Thyroid gland (tissue), 4 donors: ENCODE measurements around the gene NAV3.

Experiments used
- POLR2A ChIP-seq, 2 donors: fragments of 450-650 bp; IDR thresholded peaks; one replicate each; pipeline ENCODE4 v1.6.1; 2017; ENCODE audit warnings: antibody characterized with exemption in 2 of 2, mild to moderate bottlenecking in 2 of 2, moderate library complexity in 1 of 2
- TF ChIP-seq, protein P1 (sequence below), 6 experiments: fragments of 200-600 bp in 3 of 6; fragments of 450-650 bp in 3 of 6; sonication (generic) in 3 of 6; IDR thresholded peaks; one replicate each; pipeline ENCODE4 v1.5.1; 2016 to 2019; ENCODE audit warnings: antibody characterized with exemption in 6 of 6, mild to moderate bottlenecking in 2 of 6, inconsistent platforms in 1 of 6, moderate library complexity in 1 of 6

DNA sequence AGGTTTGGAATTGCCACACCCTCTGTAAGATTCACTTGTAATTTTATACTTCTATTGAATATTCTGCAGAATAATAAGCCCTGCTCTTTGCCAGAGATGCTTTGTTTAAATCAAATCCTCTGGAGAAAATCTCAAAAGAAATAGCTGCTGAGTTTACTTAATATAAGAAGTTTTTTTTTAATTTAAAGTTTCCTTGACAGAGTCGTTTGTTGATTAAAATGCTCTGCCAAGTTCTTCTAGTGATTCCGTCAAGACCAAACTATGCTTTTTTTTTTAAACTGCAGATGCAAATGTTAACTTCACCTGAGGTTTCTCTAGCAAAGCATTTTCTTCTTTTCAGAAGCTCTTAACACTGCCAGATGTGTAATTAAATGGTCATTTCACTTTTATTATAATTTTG lies 13.4 kb upstream of the NAV3 start:
- TF ChIP-seq, protein P1, sequence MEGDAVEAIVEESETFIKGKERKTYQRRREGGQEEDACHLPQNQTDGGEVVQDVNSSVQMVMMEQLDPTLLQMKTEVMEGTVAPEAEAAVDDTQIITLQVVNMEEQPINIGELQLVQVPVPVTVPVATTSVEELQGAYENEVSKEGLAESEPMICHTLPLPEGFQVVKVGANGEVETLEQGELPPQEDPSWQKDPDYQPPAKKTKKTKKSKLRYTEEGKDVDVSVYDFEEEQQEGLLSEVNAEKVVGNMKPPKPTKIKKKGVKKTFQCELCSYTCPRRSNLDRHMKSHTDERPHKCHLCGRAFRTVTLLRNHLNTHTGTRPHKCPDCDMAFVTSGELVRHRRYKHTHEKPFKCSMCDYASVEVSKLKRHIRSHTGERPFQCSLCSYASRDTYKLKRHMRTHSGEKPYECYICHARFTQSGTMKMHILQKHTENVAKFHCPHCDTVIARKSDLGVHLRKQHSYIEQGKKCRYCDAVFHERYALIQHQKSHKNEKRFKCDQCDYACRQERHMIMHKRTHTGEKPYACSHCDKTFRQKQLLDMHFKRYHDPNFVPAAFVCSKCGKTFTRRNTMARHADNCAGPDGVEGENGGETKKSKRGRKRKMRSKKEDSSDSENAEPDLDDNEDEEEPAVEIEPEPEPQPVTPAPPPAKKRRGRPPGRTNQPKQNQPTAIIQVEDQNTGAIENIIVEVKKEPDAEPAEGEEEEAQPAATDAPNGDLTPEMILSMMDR (IDR thresholded peaks at IDR 0.05): no peak
- no peak for TF ChIP-seq POLR2A (IDR thresholded peaks at IDR 0.05)
